SK-N-SH (cell line): ENCODE measurements around the gene STK32C. TPM values are rescaled to one million over a fixed set of nuclear protein-coding genes. Genes with fewer than 3 reads are reported as not detected.

Experiments
- CTCF ChIA-PET: fragments of 300-600, 350-600 bp; formaldehyde crosslinking; extraction: SDS; loops from one replicate; lab custom pipeline; 2021; lab: Yijun Ruan, JAX
- POLR2A ChIA-PET: fragments of 350-600 bp; sonication (Branson Sonifier 250); formaldehyde crosslinking; extraction: SDS; loops from one replicate; lab custom pipeline; 2020; ENCODE audit warnings: antibody characterized with exemption, inconsistent platforms; lab: Yijun Ruan, JAX
- DNase-seq: peaks from one replicate; pipeline ENCODE4 v3.0.0; 2012
- H2AFZ ChIP-seq: fragments of 200-600 bp; sonication (generic); 2 replicates; pipeline ENCODE4 v1.8.1; 2016; ENCODE audit warnings: antibody characterized with exemption, mild to moderate bottlenecking, low read depth
- H3F3A ChIP-seq: fragments of 200-600 bp; sonication (generic); replicated peaks from 2 replicates; pipeline ENCODE3; 2016; ENCODE audit warnings: antibody characterized with exemption, mild to moderate bottlenecking; ENCODE audit not compliant: insufficient read depth
- H3K27ac ChIP-seq, 2 experiments: fragments of 200-500 bp in 1 of 2; fragments of 200-600 bp in 1 of 2; sonication (Bioruptor generic) in 1 of 2; sonication (generic), shearing (Covaris generic) in 1 of 2; 2 replicates each; pipeline versions ENCODE4 v1.5.1 to v1.6.1; 2014 to 2016; ENCODE audit warnings: low read depth in 2 of 2, inconsistent platforms in 1 of 2, low read length in 1 of 2, mild to moderate bottlenecking in 1 of 2, mixed read lengths in 1 of 2
- H3K27me3 ChIP-seq: fragments of 200-600 bp; sonication (generic), shearing (Covaris generic); 2 replicates; pipeline ENCODE4 v1.6.1; 2016; ENCODE audit warnings: mixed run types; ENCODE audit not compliant: insufficient read depth
- H3K36me3 ChIP-seq, 2 experiments: fragments of 200-500 bp in 1 of 2; fragments of 200-600 bp in 1 of 2; sonication (Bioruptor generic) in 1 of 2; sonication (generic) in 1 of 2; replicated peaks in 1 of 2; 2 replicates each; pipeline versions ENCODE3 to v1.5.1; 2014 to 2016; ENCODE audit warnings: low read length in 1 of 2, mild to moderate bottlenecking in 1 of 2; ENCODE audit not compliant: insufficient read depth in 2 of 2, control insufficient read depth in 1 of 2
- H3K4me1 ChIP-seq, 2 experiments: fragments of 200-500 bp in 1 of 2; fragments of 200-600 bp in 1 of 2; sonication (Bioruptor generic) in 1 of 2; sonication (generic), shearing (Covaris generic) in 1 of 2; 2 replicates each; pipeline versions ENCODE4 v1.5.1 to v1.6.1; 2014 to 2016; ENCODE audit warnings: low read depth in 1 of 2, low read length in 1 of 2, mixed run types in 1 of 2; ENCODE audit not compliant: insufficient read depth in 2 of 2, control insufficient read depth in 1 of 2
- H3K4me2 ChIP-seq: fragments of 200-600 bp; sonication (generic), shearing (Covaris generic); 2 replicates; pipeline ENCODE4 v1.6.1; 2017; ENCODE audit warnings: mixed run types
- H3K4me3 ChIP-seq, 2 experiments: fragments of 200-500 bp in 1 of 2; fragments of 200-600 bp in 1 of 2; sonication (Bioruptor generic) in 1 of 2; sonication (generic), shearing (Covaris generic) in 1 of 2; 2 replicates each; pipeline versions ENCODE4 v1.5.1 to v1.8.1; 2014 to 2016; ENCODE audit warnings: low read depth in 2 of 2, inconsistent platforms in 1 of 2, low read length in 1 of 2, mild to moderate bottlenecking in 1 of 2, mixed read lengths in 1 of 2, moderate library complexity in 1 of 2
- H3K79me2 ChIP-seq: fragments of 200-600 bp; sonication (generic); 2 replicates; pipeline ENCODE4 v1.8.1; 2017; ENCODE audit warnings: mild to moderate bottlenecking; ENCODE audit not compliant: insufficient read depth
- H3K9ac ChIP-seq: fragments of 200-600 bp; sonication (generic); 2 replicates; pipeline ENCODE4 v1.6.1; 2017; ENCODE audit warnings: mixed run types
- H3K9me2 ChIP-seq: fragments of 200-600 bp; sonication (generic); 2 replicates; pipeline ENCODE4 v1.6.1; 2017; ENCODE audit warnings: mixed run types
- H3K9me3 ChIP-seq: fragments of 200-600 bp; sonication (generic); 2 replicates; pipeline ENCODE4 v1.6.1; 2017; ENCODE audit warnings: mixed run types, mild to moderate bottlenecking, moderate library complexity
- H4K20me1 ChIP-seq: fragments of 200-600 bp; sonication (generic); 2 replicates; pipeline ENCODE4 v1.6.1; 2017; ENCODE audit warnings: mild to moderate bottlenecking, mixed run types; ENCODE audit not compliant: insufficient read depth
- GATA2 ChIP-seq: sonication (generic); formaldehyde crosslinking; IDR thresholded peaks from 2 replicates; pipeline ENCODE4 v1.5.0; 2020; ENCODE audit warnings: mild to moderate bottlenecking, missing genetic modification reagents
- IRF3 ChIP-seq: fragments of 150-350 bp; IDR thresholded peaks from 2 replicates; pipeline ENCODE4 v1.6.1; 2016; ENCODE audit warnings: mild to moderate bottlenecking, low read depth, low read length
- NRF1 ChIP-seq: IDR thresholded peaks from 2 replicates; pipeline ENCODE4 v1.6.1; 2012; ENCODE audit warnings: low read depth, mild to moderate bottlenecking, low read length
- RAD21 ChIP-seq: IDR thresholded peaks from 2 replicates; pipeline ENCODE4 v1.6.1; 2012; ENCODE audit warnings: mild to moderate bottlenecking, low read length
- RFX5 ChIP-seq: IDR thresholded peaks from 2 replicates; pipeline ENCODE4 v1.6.1; 2012; ENCODE audit warnings: mild to moderate bottlenecking, improper control_type of control experiment, low read length
- RXRA ChIP-seq: IDR thresholded peaks from 2 replicates; pipeline ENCODE4 v1.4.0; 2012; ENCODE audit warnings: low read depth, mild to moderate bottlenecking, borderline replicate concordance
- SIN3A ChIP-seq: IDR thresholded peaks from 2 replicates; pipeline ENCODE4 v1.6.1; 2012; ENCODE audit warnings: low read depth, mild to moderate bottlenecking, low read length, moderate library complexity, borderline replicate concordance
- ZBTB33 ChIP-seq: IDR thresholded peaks from 2 replicates; pipeline ENCODE4 v1.4.0; 2012; ENCODE audit warnings: low read depth, borderline replicate concordance
- WGBS: methylation state at CpG from one replicate; pipeline ENCODE4 v1.1.6; 2017; ENCODE audit warnings: low lambda C conversion rate; 5-methylcytosine and 5-hydroxymethylcytosine counted together
- polyA plus RNA-seq, 3 experiments: library from polyadenylated mRNA; depleted of rRNA; stranded (reverse); fragments of >200 nt; gene quantifications; 2 replicates each; pipeline ENCODE4 v1.2.3, GENCODE V29; 2012

The STK32C gene
- polyA plus RNA-seq, 1 of the 3 experiments (the other 2 are of a cell fraction), result 27.8 TPM

- no peak for DNase-seq
- Histone ChIP-seq H3K4me3 (no peak overlapping the region), H3K9me2 (no peaks in the 10 kb centered on the region), H3K27me3 (no peaks in the 10 kb centered on the region), H3K4me1 (peaks cover 0 to 15% of the 10 kb centered on the region in 2 experiments; a peak in 1 of 4 replicates), H4K20me1 (no peaks in the 10 kb centered on the region), H3K79me2 (no peaks in the 10 kb centered on the region), H3K36me3 (no peaks in the 10 kb centered on the region)
- WGBS, result 88% methylated on average over 4 of the region's 11 CpGs
- TF ChIP-seq GATA2 (CRISPR knock-in tag) (no peak), ZBTB33 (no peak), IRF3 (no peak), RFX5 (no peak), SIN3A (no peak), RAD21 (no peak), RXRA (no peak)
- TF ChIP-seq, all 33 proteins: peak for 0
- H3K27ac ChIP-seq, result peak overlapping the region in 1 of 2 experiments; percentile 22; a peak in 1 of 4 replicates
- H3K4me2 ChIP-seq, result no peak overlapping the region
- H3K9ac ChIP-seq, result no peak overlapping the region
- no peaks in the 10 kb centered on the region for H3F3A ChIP-seq
- no peak overlapping the region for H2AFZ ChIP-seq
- CTCF ChIA-PET, result interaction anchor here (1.2 to 1.4 kb wide), 3 partner anchors 15 to 205 kb away, joined by 3 to 4 read pairs (median 3); no protein-coding TSS in a partner anchor
- no peaks in the 10 kb centered on the region for H3K9me3 ChIP-seq
- POLR2A ChIA-PET, result no interaction called here
Observed at GRCh38 chr10:132249226-132249724, 58.5 kb downstream of the STK32C start.

GRCh38 chr10:132248455-132249225 lies 59.1 kb downstream of the STK32C start:
- H3K4me3 ChIP-seq, result peak overlapping the region; percentile 53
- H4K20me1 ChIP-seq, result no peaks in the 10 kb centered on the region
- 51% methylated on average over 25 of the region's 38 CpGs for WGBS
- POLR2A ChIA-PET, result no interaction called here
- H3K9me3 ChIP-seq, result no peaks in the 10 kb centered on the region
- no peaks in the 10 kb centered on the region for H3K36me3 ChIP-seq
- peak; percentile 95 for DNase-seq
- no peaks in the 10 kb centered on the region for H3F3A ChIP-seq
- H3K9me2 ChIP-seq, result no peaks in the 10 kb centered on the region
- H3K27me3 ChIP-seq, result no peaks in the 10 kb centered on the region
- H2AFZ ChIP-seq, result peak overlapping the region; percentile 65; the same call in 1 of the 2 replicates
- H3K4me2 ChIP-seq, result peak overlapping the region; percentile 79
- H3K27ac ChIP-seq, result peak overlapping the region in 1 of 2 experiments; percentile 39; a peak in 1 of 4 replicates
- H3K79me2 ChIP-seq, result no peaks in the 10 kb centered on the region
- TF ChIP-seq GATA2 (CRISPR knock-in tag) (no peak), NRF1 (peak; percentile 61)
- CTCF ChIA-PET, result interaction anchor here (0.9 to 1.4 kb wide), 4 partner anchors 15 to 205 kb away, joined by 3 to 4 read pairs (median 4); no protein-coding TSS in a partner anchor
- no peak overlapping the region for H3K9ac ChIP-seq
- peaks cover 0 to 21% of the 10 kb centered on the region in 2 experiments; a peak in 1 of 4 replicates for H3K4me1 ChIP-seq
